GM23338 (cell line): ENCODE measurements around the gene POC1B. TPM values are rescaled to one million over a fixed set of nuclear protein-coding genes. Genes with fewer than 3 reads are reported as not detected.

Experiments used
- ATAC-seq: fragments of 200-7000 bp; cut with Tn5 transposase; 3 replicates; pipeline ENCODE4 v1.9.1; 2020
- DNase-seq: peaks from one replicate; pipeline ENCODE4 v3.0.0-alpha.2; 2015; ENCODE audit warnings: low spot score
- H2AFZ ChIP-seq: fragments of 200-600 bp; sonication (generic); 2 replicates; pipeline ENCODE4 v1.8.0; 2016; ENCODE audit warnings: antibody characterized with exemption, mild to moderate bottlenecking, moderate library complexity
- H3F3A ChIP-seq: fragments of 200-600 bp; sonication (generic); replicated peaks from 2 replicates; pipeline ENCODE4 v1.8.0; 2017; ENCODE audit warnings: antibody characterized with exemption, mixed run types, low read depth
- H3K27ac ChIP-seq: fragments of 200-600 bp; sonication (generic); 2 replicates; pipeline ENCODE4 v1.6.1; 2016; ENCODE audit warnings: low read depth
- H3K27me3 ChIP-seq: fragments of 200-600 bp; sonication (generic); 2 replicates; pipeline ENCODE4 v1.8.0; 2016; ENCODE audit warnings: mild to moderate bottlenecking, mixed run types, moderate library complexity; ENCODE audit not compliant: insufficient read depth
- H3K36me3 ChIP-seq: fragments of 200-600 bp; sonication (generic); 2 replicates; pipeline ENCODE4 v1.8.0; 2016; ENCODE audit warnings: mild to moderate bottlenecking; ENCODE audit not compliant: insufficient read depth
- H3K4me1 ChIP-seq: fragments of 200-600 bp; sonication (generic); 2 replicates; pipeline ENCODE4 v1.8.0; 2016; ENCODE audit warnings: mild to moderate bottlenecking, moderate library complexity; ENCODE audit not compliant: insufficient read depth
- H3K4me2 ChIP-seq: fragments of 200-600 bp; sonication (generic); 2 replicates; pipeline ENCODE4 v1.7.1; 2017; ENCODE audit warnings: mixed run types
- H3K4me3 ChIP-seq: fragments of 200-600 bp; sonication (generic); 2 replicates; pipeline ENCODE4 v1.6.1; 2016; ENCODE audit warnings: mixed run types
- H3K79me2 ChIP-seq: fragments of 200-600 bp; sonication (generic); replicated peaks from 2 replicates; pipeline ENCODE4 v1.8.0; 2017; ENCODE audit warnings: mild to moderate bottlenecking; ENCODE audit not compliant: insufficient read depth
- H3K9me2 ChIP-seq: fragments of 200-600 bp; sonication (generic); 2 replicates; pipeline ENCODE4 v1.8.0; 2017; ENCODE audit not compliant: insufficient read depth
- H4K20me1 ChIP-seq: fragments of 200-600 bp; sonication (generic); replicated peaks from 2 replicates; pipeline ENCODE4 v1.8.0; 2017; ENCODE audit warnings: mild to moderate bottlenecking; ENCODE audit not compliant: insufficient read depth
- H3K27ac Mint-ChIP-seq: 2 replicates; pipeline ENCODE4 v1.8.0; 2020; ENCODE audit warnings: inconsistent platforms, mild to moderate bottlenecking, moderate library complexity, mixed read lengths
- H3K27me3 Mint-ChIP-seq: 3 replicates; pipeline ENCODE4 v1.8.0; 2022; ENCODE audit warnings: low read depth, mild to moderate bottlenecking, moderate library complexity, mixed read lengths, inconsistent platforms; ENCODE audit not compliant: insufficient read depth, poor library complexity
- H3K36me3 Mint-ChIP-seq: 3 replicates; pipeline ENCODE4 v1.8.0; 2021; ENCODE audit warnings: low read depth, mild to moderate bottlenecking, inconsistent platforms, moderate library complexity, mixed read lengths
- H3K4me1 Mint-ChIP-seq: 3 replicates; pipeline ENCODE4 v1.8.0; 2020; ENCODE audit warnings: mild to moderate bottlenecking, inconsistent platforms, mixed read lengths
- H3K4me3 Mint-ChIP-seq: 3 replicates; pipeline ENCODE4 v1.8.0; 2021; ENCODE audit warnings: moderate library complexity, mild to moderate bottlenecking, inconsistent platforms, mixed read lengths
- H3K9me3 Mint-ChIP-seq: 3 replicates; pipeline ENCODE4 v1.8.0; 2020; ENCODE audit warnings: moderate library complexity, mild to moderate bottlenecking, inconsistent platforms, mixed read lengths
- CREB1 ChIP-seq: fragments of 250-450 bp; sonication (Bioruptor Pico); IDR thresholded peaks from 2 replicates; pipeline ENCODE4 v1.5.0; 2020; ENCODE audit warnings: low read depth, mild to moderate bottlenecking, moderate library complexity
- ETS1 ChIP-seq: IDR thresholded peaks from 2 replicates; pipeline ENCODE4 v1.6.1; 2016; ENCODE audit warnings: antibody characterized with exemption
- EZH2 ChIP-seq: fragments of 200-600 bp; sonication (generic); IDR thresholded peaks from one replicate; pipeline ENCODE4 v1.8.0; 2017; ENCODE audit warnings: antibody characterized with exemption, mild to moderate bottlenecking, low read depth; ENCODE audit not compliant: unreplicated experiment
- EZH2phosphoT487 ChIP-seq: fragments of 200-600 bp; sonication (generic); IDR thresholded peaks from one replicate; pipeline ENCODE4 v1.8.1; 2018; ENCODE audit warnings: antibody characterized with exemption; ENCODE audit not compliant: unreplicated experiment
- JUNB ChIP-seq: IDR thresholded peaks from one replicate; pipeline ENCODE4 v1.6.1; 2016; ENCODE audit warnings: antibody characterized with exemption; ENCODE audit not compliant: unreplicated experiment
- NANOG ChIP-seq: IDR thresholded peaks from 2 replicates; pipeline ENCODE4 v1.6.1; 2016; ENCODE audit warnings: antibody characterized with exemption, borderline replicate concordance
- POLR2AphosphoS5 ChIP-seq: IDR thresholded peaks from 2 replicates; pipeline ENCODE4 v1.6.1; 2016; ENCODE audit warnings: antibody characterized with exemption, low read depth
- STAT1 ChIP-seq: IDR thresholded peaks from one replicate; pipeline ENCODE4 v1.6.1; 2016; ENCODE audit warnings: antibody characterized with exemption; ENCODE audit not compliant: unreplicated experiment
- ZNF114 ChIP-seq: fragments of 250-450 bp; sonication (Bioruptor Pico); IDR thresholded peaks from 2 replicates; pipeline ENCODE4 v1.5.0; 2020; ENCODE audit warnings: mild to moderate bottlenecking, moderate library complexity
- ZNF331 ChIP-seq: fragments of 250-450 bp; sonication (Bioruptor Pico); IDR thresholded peaks from 2 replicates; pipeline ENCODE4 v1.5.0; 2020; ENCODE audit warnings: low read depth, mild to moderate bottlenecking, moderate library complexity
- ZNF462 ChIP-seq: fragments of 250-450 bp; sonication (Bioruptor Pico); IDR thresholded peaks from 2 replicates; pipeline ENCODE4 v1.5.0; 2020; ENCODE audit warnings: mild to moderate bottlenecking, moderate library complexity
- polyA plus RNA-seq: library from polyadenylated mRNA; unstranded; fragments of >200 nt; fragmentation: Nextera tagmentation; extraction: Ambion mirVana; gene quantifications from 2 replicates; pipeline ENCODE4 v1.2.1, GENCODE V29; 2016
- total RNA-seq: library from RNA; depleted of rRNA; stranded (reverse); fragments of >200 nt; shearing (Covaris generic); gene quantifications from 2 replicates; pipeline ENCODE4 v1.2.3, GENCODE V29; 2014
- TF ChIP-seq, protein P1 (sequence below), 2 experiments: fragments of 200-600 bp in 1 of 2; sonication (generic) in 1 of 2; conservative IDR thresholded peaks; 2 replicates each; pipeline versions ENCODE4 v1.5.1 to v1.6.1; 2016 to 2017; ENCODE audit warnings: antibody characterized with exemption in 2 of 2, low read depth in 2 of 2, mild to moderate bottlenecking in 2 of 2, moderate library complexity in 1 of 2
- TF ChIP-seq, protein P2 (sequence below): IDR thresholded peaks from one replicate; pipeline ENCODE4 v1.6.1; 2018; ENCODE audit warnings: antibody characterized with exemption; ENCODE audit not compliant: unreplicated experiment

POC1B gene
- total and polyA plus RNA-seq, 2 experiments from 2014 or later: 11.8 to 17.5 TPM

DNA sequence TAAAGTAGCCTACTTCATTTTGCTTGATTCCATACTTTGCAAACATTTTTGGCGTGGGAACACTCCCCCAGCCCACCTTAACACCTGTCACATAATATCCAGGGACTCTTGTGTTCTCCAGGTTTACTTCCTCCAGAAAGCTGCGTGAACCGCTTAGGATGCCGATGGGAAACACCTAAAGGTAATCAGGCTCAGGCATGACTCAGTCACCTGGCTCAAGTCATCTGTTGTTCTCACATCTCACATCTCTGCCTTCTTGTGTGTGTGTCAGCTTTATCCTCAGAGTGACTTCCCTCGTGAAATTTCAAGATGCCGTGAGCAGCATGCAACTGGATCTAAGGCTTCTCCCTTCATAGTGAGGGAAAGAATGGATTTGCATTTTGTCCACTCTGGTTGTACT lies 125.4 kb downstream of the POC1B start:
- Histone ChIP-seq H3K79me2 (no peaks in the 10 kb centered on the region), H3K4me2 (no peak overlapping the region), H3K4me3 (no peak overlapping the region), H3K9me2 (peaks cover 10% of the 10 kb centered on the region; the same call in 1 of the 2 replicates), H4K20me1 (no peaks in the 10 kb centered on the region), H3F3A (no peaks in the 10 kb centered on the region), H2AFZ (no peak overlapping the region), H3K36me3 (no peaks in the 10 kb centered on the region), H3K4me1 (no peaks in the 10 kb centered on the region), H3K27ac (no peak overlapping the region), H3K27me3 (no peaks in the 10 kb centered on the region)
- ATAC-seq (no peak), DNase-seq (no peak)
- Mint-ChIP-seq H3K4me3 (no peak overlapping the region), H3K27ac (no peak overlapping the region), H3K4me1 (peaks cover 9% of the 10 kb centered on the region), H3K27me3 (no peaks in the 10 kb centered on the region), H3K9me3 (no peaks in the 10 kb centered on the region; the same call in 2 of the 3 replicates), H3K36me3 (no peaks in the 10 kb centered on the region)
- no peak for TF ChIP-seq JUNB
- no peak for TF ChIP-seq CREB1 (CRISPR knock-in tag)
- TF ChIP-seq EZH2: no peak
- TF ChIP-seq, protein P1, sequence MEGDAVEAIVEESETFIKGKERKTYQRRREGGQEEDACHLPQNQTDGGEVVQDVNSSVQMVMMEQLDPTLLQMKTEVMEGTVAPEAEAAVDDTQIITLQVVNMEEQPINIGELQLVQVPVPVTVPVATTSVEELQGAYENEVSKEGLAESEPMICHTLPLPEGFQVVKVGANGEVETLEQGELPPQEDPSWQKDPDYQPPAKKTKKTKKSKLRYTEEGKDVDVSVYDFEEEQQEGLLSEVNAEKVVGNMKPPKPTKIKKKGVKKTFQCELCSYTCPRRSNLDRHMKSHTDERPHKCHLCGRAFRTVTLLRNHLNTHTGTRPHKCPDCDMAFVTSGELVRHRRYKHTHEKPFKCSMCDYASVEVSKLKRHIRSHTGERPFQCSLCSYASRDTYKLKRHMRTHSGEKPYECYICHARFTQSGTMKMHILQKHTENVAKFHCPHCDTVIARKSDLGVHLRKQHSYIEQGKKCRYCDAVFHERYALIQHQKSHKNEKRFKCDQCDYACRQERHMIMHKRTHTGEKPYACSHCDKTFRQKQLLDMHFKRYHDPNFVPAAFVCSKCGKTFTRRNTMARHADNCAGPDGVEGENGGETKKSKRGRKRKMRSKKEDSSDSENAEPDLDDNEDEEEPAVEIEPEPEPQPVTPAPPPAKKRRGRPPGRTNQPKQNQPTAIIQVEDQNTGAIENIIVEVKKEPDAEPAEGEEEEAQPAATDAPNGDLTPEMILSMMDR (conservative IDR thresholded peaks at IDR 0.05; ENCODE audit: low read depth in 2 of 2): no peak
- TF ChIP-seq ZNF114 (CRISPR knock-in tag): no peak
- no peak for TF ChIP-seq NANOG
- TF ChIP-seq STAT1: no peak
- TF ChIP-seq POLR2AphosphoS5: no peak
- no peak for TF ChIP-seq EZH2phosphoT487
- TF ChIP-seq, protein P2, sequence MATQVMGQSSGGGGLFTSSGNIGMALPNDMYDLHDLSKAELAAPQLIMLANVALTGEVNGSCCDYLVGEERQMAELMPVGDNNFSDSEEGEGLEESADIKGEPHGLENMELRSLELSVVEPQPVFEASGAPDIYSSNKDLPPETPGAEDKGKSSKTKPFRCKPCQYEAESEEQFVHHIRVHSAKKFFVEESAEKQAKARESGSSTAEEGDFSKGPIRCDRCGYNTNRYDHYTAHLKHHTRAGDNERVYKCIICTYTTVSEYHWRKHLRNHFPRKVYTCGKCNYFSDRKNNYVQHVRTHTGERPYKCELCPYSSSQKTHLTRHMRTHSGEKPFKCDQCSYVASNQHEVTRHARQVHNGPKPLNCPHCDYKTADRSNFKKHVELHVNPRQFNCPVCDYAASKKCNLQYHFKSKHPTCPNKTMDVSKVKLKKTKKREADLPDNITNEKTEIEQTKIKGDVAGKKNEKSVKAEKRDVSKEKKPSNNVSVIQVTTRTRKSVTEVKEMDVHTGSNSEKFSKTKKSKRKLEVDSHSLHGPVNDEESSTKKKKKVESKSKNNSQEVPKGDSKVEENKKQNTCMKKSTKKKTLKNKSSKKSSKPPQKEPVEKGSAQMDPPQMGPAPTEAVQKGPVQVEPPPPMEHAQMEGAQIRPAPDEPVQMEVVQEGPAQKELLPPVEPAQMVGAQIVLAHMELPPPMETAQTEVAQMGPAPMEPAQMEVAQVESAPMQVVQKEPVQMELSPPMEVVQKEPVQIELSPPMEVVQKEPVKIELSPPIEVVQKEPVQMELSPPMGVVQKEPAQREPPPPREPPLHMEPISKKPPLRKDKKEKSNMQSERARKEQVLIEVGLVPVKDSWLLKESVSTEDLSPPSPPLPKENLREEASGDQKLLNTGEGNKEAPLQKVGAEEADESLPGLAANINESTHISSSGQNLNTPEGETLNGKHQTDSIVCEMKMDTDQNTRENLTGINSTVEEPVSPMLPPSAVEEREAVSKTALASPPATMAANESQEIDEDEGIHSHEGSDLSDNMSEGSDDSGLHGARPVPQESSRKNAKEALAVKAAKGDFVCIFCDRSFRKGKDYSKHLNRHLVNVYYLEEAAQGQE: no peak
- no peak for TF ChIP-seq ETS1
- TF ChIP-seq ZNF462 (CRISPR knock-in tag): no peak
- TF ChIP-seq ZNF331 (CRISPR knock-in tag): no peak
